A549 treated with CORT108297 at 1 μM for 4 hours (cell line): ENCODE data around the gene HAS3. TPM values are rescaled to one million over a fixed set of nuclear protein-coding genes. Genes with fewer than 3 reads are reported as not detected.

Source experiments
- total RNA-seq: library from RNA; stranded (reverse); fragments of 200-300 nt; extraction: Qiagen RNA extraction; gene quantifications from 5 replicates; pipeline ENCODE4 v1.2.3, GENCODE V29; 2022

HAS3 gene
- total RNA-seq = 38.1 to 54.0 TPM (median 46.8 TPM) in 5 replicates

GRCh38 chr16:69105501-69106361 lies at the start of gene HAS3:
Gene HAS3 (plus strand): TSS chr16:69105653. CDS start chr16:69109396, 3,743 bp downstream.

GRCh38 chr16:69132424-69133252 lies 27.2 kb downstream of the HAS3 start, which contains the start of the genes CHTF8 and UTP4:
Gene CHTF8 (minus strand): TSS chr16:69132588. CDS start chr16:69121458, 11,130 bp downstream.
Gene UTP4 (plus strand): TSS chr16:69132649. CDS start chr16:69133460, 811 bp downstream.

Other genes with a start within 250 kb of the HAS3 start
- gene CHTF8, start 26.9 kb downstream of the HAS3 start, total RNA-seq = 122 to 131 TPM (median 129 TPM) in 5 replicates
- 83.3 to 87.6 TPM (median 85.2 TPM) in 5 replicates for gene UTP4, start 27.0 kb downstream of the HAS3 start, total RNA-seq
- 6.0 to 9.6 TPM (median 7.3 TPM) in 5 replicates for gene SNTB2, start 81.5 kb downstream of the HAS3 start, total RNA-seq
- 30.0 to 33.6 TPM (median 31.6 TPM) in 5 replicates for gene VPS4A, start 205.7 kb downstream of the HAS3 start, total RNA-seq
- 20.4 to 44.6 TPM (median 42.9 TPM) in 5 replicates for gene PDF, start 224.9 kb downstream of the HAS3 start, total RNA-seq
- gene COG8, start 233.9 kb downstream of the HAS3 start, total RNA-seq = 20.4 to 28.3 TPM (median 26.6 TPM) in 5 replicates
- 52.7 to 72.3 TPM (median 55.2 TPM) in 5 replicates for gene NIP7, start 234.1 kb downstream of the HAS3 start, total RNA-seq
- gene TMED6, start 246.1 kb downstream of the HAS3 start, total RNA-seq = 0.11 TPM in 1 of 5 replicates, not detected in the others